Measurements from ENCODE around the gene ZBTB11. TPM values are rescaled to one million over a fixed set of nuclear protein-coding genes. Genes with fewer than 3 reads are reported as not detected.
A peak's percentile ranks its signal among the peaks of the same experiment; 100 is the strongest.

The ZBTB11 gene
- total and polyA plus RNA-seq, 9 of the 15 experiments (the other 6 are each of a cell fraction or from before 2014, with no cell fraction given) = 6.2 to 31.9 (median 21.4) TPM

- TF ChIP-seq ZNF277 (CRISPR knock-in tag; IDR thresholded peaks at IDR 0.05; ENCODE audit: borderline replicate concordance) = no peak
- no peak for TF ChIP-seq HMG20A (CRISPR knock-in tag; conservative IDR thresholded peaks at IDR 0.05)
- TF ChIP-seq POLR2AphosphoS5 (IDR thresholded peaks at IDR 0.05; ENCODE audit: control insufficient read depth, insufficient read depth, low read depth, low read length) = 0 out of 2 replicates have a peak, but pooled peaks have one; percentile 32
- TF ChIP-seq GATA2 (CRISPR knock-in tag; IDR thresholded peaks at IDR 0.05) = no peak
- TF ChIP-seq ETS2 (tag; IDR thresholded peaks at IDR 0.05; ENCODE audit: borderline replicate concordance, poor library complexity, severe bottlenecking) = no peak
- TF ChIP-seq ZNF282 (CRISPR knock-in tag; IDR thresholded peaks at IDR 0.05) = no peak
- no peak for TF ChIP-seq TFAM (CRISPR knock-in tag; conservative IDR thresholded peaks at IDR 0.05)
- no peak for TF ChIP-seq KLF16 (IDR thresholded peaks at IDR 0.05)
- TF ChIP-seq THAP12 (CRISPR knock-in tag; IDR thresholded peaks at IDR 0.05) = no peak
- no peak for TF ChIP-seq HINFP (tag; conservative IDR thresholded peaks at IDR 0.05; ENCODE audit: low read depth)
- TF ChIP-seq TAF9B (IDR thresholded peaks at IDR 0.05; ENCODE audit: partially characterized antibody) = peak; percentile 66
- TF ChIP-seq MTA1 (IDR thresholded peaks at IDR 0.05; ENCODE audit: borderline replicate concordance) = peak; percentile 61; the same call in 1 of the 2 replicates
- TF ChIP-seq TBL1XR1 (IDR thresholded peaks at IDR 0.05; ENCODE audit: low read length in 2 of 2) = no peak
- TF ChIP-seq ZNF507 (tag; conservative IDR thresholded peaks at IDR 0.05) = no peak
- TF ChIP-seq PATZ1 (CRISPR knock-in tag; IDR thresholded peaks at IDR 0.05; ENCODE audit: borderline replicate concordance) = no peak
- no peak for TF ChIP-seq ARHGAP35 (IDR thresholded peaks at IDR 0.05; ENCODE audit: partially characterized antibody)
- TF ChIP-seq DMBX1 (CRISPR knock-in tag; IDR thresholded peaks at IDR 0.05; ENCODE audit: borderline replicate concordance) = no peak
- TF ChIP-seq ZNF384 (IDR thresholded peaks at IDR 0.05; ENCODE audit: low read depth, low read length) = no peak
- TF ChIP-seq PKNOX1 (IDR thresholded peaks at IDR 0.05) = peak; percentile 33; the same call in 1 of the 2 replicates
These were observed 47.6 kb upstream of the ZBTB11 start, which contains the start of gene CEP97 (continued) for GRCh38 chr3:101724329-101725193.

Data from K562 (cell line).